CD4-positive, alpha-beta T cell treated with Interleukin-15 for 1 hour (primary cell): ENCODE data around the gene VAMP2.

ENCODE experiments used
- DNase-seq: peaks from one replicate; pipeline ENCODE4 v3.0.0-alpha.2; 2020

The VAMP2 gene

GRCh38 chr17:8153957-8154607 is 8.7 kb downstream of the VAMP2 start:
- DNase-seq, result peak; percentile 94

DNA sequence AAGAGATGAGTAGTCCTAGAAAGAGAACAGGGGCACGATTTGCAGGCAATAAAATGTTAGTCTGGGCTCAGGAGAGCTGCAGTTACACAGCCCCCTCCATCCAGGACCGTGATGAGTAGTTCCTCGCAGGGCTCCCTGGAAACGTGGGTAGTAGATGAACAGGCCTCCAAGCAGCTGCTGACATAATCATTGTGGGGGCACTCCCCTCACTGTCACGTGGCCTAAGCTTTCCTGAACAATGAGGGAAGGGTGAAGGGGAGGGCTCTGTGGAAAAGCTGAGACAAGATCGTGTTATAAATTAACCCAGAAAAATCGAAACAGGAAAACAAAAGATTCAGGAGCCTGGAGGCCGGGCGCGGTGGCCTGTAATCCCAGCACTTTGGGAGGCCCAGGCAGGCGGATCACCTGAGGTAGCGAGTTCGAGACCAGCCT is 9.2 kb downstream of the VAMP2 start:
- peak; percentile 69 for DNase-seq

DNA sequence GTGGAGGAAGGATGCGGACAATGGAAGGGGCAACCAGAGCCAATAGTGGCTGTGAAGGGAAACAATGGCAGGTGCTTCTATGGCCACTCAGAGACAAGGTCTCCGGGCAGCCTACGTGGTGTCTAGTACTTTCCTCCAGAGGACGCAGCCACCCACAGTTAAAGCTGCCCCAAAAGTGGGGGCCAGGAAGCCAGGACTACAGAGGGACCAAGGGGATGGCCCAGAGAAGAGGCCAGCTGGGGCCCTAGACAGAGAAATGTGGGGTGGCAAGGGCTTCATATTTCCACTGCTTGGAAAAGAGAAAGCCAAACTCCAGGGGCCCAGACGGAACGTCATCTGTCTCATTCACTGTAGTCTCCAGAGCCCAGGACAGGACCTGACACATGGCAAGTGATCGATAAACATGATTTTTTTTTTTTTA is 9.7 kb downstream of the VAMP2 start:
- DNase-seq, result no peak

DNA sequence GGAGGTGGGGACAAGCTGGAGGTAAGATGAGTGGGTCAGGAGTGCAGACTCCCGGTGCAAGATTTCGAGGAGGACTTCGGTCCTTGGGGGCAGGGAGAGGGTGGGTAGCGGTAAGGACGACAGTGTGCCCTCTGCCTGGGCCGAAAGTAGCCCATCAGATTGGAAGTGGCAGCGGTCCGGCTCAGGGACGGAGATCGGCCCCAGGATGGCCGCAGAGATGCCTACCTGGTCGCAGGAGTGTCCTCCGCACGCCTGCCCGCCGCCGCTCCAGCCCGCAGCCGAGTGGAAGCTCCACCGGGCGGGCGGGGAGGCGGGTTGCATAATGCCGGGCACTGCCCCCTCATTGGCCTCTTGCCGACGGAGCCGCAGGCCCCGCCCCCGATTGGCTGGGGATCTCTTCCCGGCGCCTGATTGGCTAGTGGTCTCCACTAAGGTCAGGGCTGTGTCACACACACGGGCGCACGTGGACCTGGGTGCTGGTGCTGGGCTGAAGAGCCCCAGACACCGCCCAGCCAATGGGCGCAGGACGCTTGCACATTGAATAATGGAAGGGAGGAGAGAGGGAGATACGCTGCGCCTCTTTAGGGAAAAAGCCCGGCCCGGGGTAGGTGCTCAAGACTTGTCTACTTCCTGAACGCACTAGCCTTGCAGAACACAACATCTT is 10.5 kb downstream of the VAMP2 start, which contains the start of gene PER1:
TSS of gene PER1 (minus strand) at position 293 of the 664 bp plus-strand sequence. CDS start 1,698 bp downstream, outside the sequence.
- peak; percentile 95 for DNase-seq

DNA sequence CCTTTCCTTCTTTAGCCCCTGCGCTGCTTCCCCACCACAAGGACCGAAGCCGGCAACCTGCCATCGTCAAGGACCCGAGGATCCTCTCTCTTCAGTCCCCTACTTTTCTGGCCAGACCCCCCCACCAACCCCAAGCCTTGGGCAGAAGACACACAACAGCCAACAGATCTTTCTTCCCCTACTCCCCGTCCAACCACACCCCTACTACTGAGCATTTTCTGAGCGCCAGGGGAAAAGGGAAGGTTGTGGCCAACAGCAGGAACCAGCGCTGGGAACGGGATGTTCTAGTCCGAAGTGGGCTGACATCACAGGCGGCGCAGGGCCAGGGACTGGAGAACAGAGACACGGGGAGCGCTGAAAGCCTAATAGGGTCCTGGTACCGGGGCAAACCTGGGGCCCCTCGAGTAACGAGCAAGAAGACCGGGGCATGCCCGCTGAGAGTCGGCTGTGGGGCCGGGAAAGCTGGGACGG is 11.1 kb downstream of the VAMP2 start:
- DNase-seq, result no peak

GRCh38 chr17:8151120-8151640 is 11.6 kb downstream of the VAMP2 start:
- peak; percentile 94 for DNase-seq

GRCh38 chr17:8150194-8151119 is 12.3 kb downstream of the VAMP2 start:
- DNase-seq, result no peak

GRCh38 chr17:8149419-8150193 is 13.1 kb downstream of the VAMP2 start:
- DNase-seq, result no peak

- DNase-seq, result no peak
Measured at GRCh38 chr17:8148560-8148959, 14.2 kb downstream of the VAMP2 start.

DNA sequence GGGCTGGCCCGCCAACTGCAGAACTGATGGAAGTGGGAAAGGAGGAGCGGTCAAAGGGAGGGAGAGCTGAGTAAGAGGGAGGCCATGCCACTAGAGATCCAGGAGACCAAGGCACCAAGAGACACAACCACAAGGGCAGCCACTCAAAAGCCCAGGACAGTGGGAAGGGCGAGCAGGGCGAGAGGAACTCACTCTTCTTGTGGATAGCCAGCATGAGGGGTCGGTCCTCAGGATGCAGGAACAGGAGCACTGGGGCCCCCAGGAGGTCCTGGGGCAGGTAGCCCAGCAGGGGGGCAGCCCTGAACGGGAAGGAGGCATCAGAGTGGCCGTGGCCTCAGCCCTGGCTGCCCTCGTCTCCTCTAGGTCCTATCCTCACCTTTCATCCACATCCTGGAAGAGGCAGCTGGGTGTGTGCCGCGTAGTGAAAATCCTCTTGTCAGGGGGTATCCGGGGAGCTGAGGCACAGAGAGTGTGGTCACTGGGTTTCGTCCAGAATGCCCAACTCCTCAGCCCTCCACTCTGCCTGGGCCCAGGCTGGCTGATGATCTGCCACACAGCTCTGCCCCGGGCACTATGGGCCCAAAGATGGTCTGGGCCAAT is 14.8 kb downstream of the VAMP2 start:
- no peak for DNase-seq

GRCh38 chr17:8147141-8147804 is 15.5 kb downstream of the VAMP2 start:
- no peak for DNase-seq

- DNase-seq, result no peak
Measured at GRCh38 chr17:8146381-8147140, 16.2 kb downstream of the VAMP2 start.

DNA sequence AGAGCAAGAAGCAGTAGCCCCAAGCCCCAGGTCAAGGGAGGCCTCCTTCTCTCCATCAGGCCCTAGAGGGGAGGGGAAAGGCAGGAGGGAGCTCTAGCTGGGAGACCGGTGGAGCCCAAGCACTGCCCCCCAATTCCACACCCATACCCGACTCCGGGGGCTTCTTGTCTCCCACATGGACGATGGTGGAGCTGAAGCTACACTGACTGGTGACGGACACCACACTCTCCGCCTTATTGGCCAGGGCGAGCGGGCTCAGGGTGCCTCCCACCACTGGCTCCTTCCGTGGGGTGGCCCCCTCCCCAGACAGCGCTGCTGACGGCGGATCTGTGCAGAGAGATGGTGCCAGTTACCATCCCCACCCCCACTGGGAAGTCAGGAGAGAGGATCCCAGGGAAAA is 16.9 kb downstream of the VAMP2 start:
- DNase-seq, result no peak

DNA sequence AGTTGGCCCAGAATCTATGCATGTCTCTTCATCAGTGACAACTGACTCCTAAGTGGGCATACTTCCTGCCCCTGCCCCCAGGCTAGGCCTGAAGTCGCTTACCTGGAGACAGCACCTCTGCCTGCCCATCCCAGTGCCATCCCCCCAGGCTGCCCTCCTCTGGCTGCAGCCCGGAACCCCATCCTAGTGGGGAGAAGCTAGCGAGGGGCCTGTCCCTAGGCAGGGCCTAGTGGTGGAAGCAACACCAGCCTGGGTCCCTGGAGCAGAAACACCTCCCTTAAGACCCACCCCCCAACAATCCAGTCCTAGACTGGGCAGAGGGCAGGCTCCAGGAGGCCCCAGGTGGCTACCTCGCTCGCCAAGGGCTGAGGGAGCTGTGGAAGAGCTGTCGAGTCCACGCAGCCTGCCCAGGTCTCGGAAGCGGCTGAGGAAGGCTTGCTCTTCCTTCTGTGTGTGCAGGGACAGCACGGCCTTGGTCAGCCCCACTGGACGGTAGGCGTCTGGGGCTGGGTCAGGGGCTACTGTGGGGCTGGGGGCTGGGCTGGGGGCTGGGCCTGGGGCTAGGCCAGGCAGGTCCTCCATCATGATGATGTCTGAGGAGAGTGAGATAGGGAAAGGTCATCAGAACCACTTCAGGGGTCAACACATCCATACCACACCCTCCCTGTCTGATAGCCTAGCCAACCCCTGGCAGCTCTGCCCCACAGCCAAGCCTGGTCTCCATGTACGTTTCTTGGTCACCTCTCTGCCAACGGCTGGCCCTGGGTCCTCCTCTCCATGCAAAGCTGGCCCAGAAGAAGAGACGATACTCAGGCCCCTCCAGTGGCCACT is 18.1 kb downstream of the VAMP2 start:
- no peak for DNase-seq

DNA sequence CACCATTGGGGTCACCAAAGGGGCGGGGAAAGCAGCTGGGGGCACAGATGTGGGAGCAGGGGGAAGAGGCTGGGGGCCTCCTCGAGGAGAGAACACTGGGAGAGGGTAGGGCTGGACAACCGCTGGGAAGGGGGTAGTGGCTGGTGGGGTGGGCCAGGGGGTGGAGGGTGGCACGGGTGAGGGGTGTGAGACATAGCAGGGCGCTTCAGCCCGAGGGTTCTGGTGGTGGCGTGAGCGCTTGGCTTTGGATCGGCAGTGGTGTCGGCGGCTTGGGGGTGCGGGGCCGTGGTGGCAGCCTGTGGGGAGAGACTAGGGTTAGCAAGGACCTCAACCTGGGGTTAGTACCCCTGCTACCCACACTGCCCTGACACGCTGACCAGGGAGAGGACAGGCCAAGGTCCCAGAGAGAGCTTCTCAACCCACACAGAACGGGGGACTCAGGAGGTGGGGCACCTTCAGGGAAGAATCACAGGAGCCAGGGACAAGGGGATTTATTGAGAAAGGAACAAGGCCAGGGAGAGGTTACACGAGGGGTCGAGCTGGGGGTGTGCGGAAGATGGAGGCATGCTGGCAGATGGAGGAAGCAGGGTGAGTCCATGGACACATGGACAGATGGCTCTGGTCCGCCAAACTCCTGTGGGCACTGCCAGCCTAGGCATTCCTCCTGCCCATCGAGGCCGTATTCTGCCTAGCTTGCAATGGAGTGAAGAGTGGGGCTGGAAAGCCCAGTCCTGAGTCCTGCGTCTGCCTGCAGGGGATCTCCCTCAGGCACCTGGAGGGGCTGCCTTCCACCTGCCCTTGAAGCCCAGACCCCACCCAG is 19.0 kb downstream of the VAMP2 start:
- no peak for DNase-seq

- DNase-seq, result no peak
Measured at GRCh38 chr17:8142887-8143580, 19.7 kb downstream of the VAMP2 start.

DNA sequence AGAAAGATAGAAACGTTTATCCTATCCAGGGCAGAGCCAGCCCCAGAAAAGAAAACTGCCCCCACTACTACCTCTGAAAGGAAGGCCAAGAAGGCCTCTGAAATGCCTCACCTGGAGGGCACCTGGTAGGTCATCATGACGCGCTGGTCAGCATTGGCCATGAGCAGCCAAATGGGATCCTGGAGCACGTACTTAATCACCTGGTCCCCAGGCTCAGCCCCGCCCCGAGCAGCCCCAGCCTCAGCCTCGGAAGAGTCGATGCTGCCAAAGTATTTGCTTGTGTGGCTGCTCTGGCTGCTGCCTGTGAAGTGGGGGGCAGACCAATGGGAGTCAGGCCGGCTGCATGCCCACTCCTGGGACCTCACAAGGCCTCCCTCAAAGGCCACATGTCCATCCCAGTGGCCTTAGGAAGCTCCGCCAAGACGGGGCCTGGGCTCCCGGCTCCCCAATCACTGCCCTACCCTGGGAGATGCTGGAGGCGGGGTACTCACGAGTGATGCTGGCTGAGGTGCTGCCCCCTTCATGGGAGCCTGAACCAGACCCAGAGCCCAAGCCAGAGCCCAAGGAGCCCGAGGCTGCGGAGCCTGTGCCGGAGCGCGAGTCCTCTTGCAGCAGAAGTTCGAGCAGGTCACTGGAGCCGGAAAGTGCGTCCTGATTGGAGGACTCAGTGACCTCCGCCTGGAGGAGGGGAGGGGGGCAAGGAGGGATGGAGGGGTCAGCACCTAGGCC is 20.4 kb downstream of the VAMP2 start:
- DNase-seq, result no peak
